GM21390 (cell line): Measurements from ENCODE around the gene WIF1.

Source experiments
- ATAC-seq: cut with Tn5 transposase; IDR thresholded peaks from one replicate; pipeline ENCODE4 v1.9.1; 2021; ENCODE audit not compliant: unreplicated experiment

WIF1 gene

GRCh38 chr12:65025136-65025535 is 96.0 kb downstream of the WIF1 start:
- no peak for ATAC-seq

GRCh38 chr12:65023485-65023884 is 97.6 kb downstream of the WIF1 start:
- ATAC-seq = no peak

GRCh38 chr12:65022960-65023359 is 98.1 kb downstream of the WIF1 start:
- no peak for ATAC-seq

GRCh38 chr12:65022421-65022820 is 98.7 kb downstream of the WIF1 start:
- ATAC-seq = no peak

- ATAC-seq = no peak
Measured at GRCh38 chr12:65019696-65020234, 101.3 kb downstream of the WIF1 start.

GRCh38 chr12:65016881-65017650 is 104.0 kb downstream of the WIF1 start:
- ATAC-seq = no peak

- ATAC-seq = no peak
Measured at GRCh38 chr12:65015850-65016249, 105.3 kb downstream of the WIF1 start.

GRCh38 chr12:65014504-65015271 is 106.4 kb downstream of the WIF1 start:
- no peak for ATAC-seq

- ATAC-seq = no peak
Measured at GRCh38 chr12:65010437-65010836, 110.7 kb downstream of the WIF1 start.

GRCh38 chr12:65005716-65006115 is 115.4 kb downstream of the WIF1 start:
- no peak for ATAC-seq

- ATAC-seq = no peak
Measured at GRCh38 chr12:65004270-65004669, 116.8 kb downstream of the WIF1 start.
